ENCODE data around the gene DNAH7. TPM values are rescaled to one million over a fixed set of nuclear protein-coding genes. Genes with fewer than 3 reads are reported as not detected.
A peak's percentile ranks its signal among the peaks of the same experiment; 100 is the strongest.

The DNAH7 gene
- total and polyA plus RNA-seq, 2 donors (not counting 3 experiments of a cell fraction or from before 2014, with no cell fraction given), result 0.15 to 0.24 TPM

GRCh38 chr2:196099916-196100315 is 31.3 kb upstream of the DNAH7 start:
- no peaks in the 10 kb centered on the region for H4K20me1 ChIP-seq (replicated peaks; ENCODE audit: control insufficient read depth, extremely low read depth, insufficient read depth, low read length)
- H3K9me1 ChIP-seq (replicated peaks; ENCODE audit: control insufficient read depth, extremely low read depth, insufficient read depth, low read length), result no peaks in the 10 kb centered on the region
- no peaks in the 10 kb centered on the region for H3K79me2 ChIP-seq (ENCODE audit: control insufficient read depth, insufficient read depth, low read length)
- dilution Hi-C loops (cut with MboI; ENCODE audit: extremely low pct_ligation_motif_present, low sequenced_read_pairs), result no loop called here
- peaks cover 0 to 2% of the 10 kb centered on the region in 2 experiments for H3K27me3 ChIP-seq (ENCODE audit: control insufficient read depth in 2 of 2, insufficient read depth in 2 of 2, low read length in 2 of 2)
- peaks cover 6% of the 10 kb centered on the region for H3K4me1 ChIP-seq (ENCODE audit: control insufficient read depth, extremely low read depth, insufficient read depth, low read length)
- no peaks in the 10 kb centered on the region for H3K36me3 ChIP-seq (ENCODE audit: control insufficient read depth in 2 of 2, extremely low read depth in 1 of 2, insufficient read depth in 2 of 2, low read length in 2 of 2)
- FAIRE-seq, result peak; percentile 43
- no peak overlapping the region for H3K9ac ChIP-seq (replicated peaks; ENCODE audit: extremely low read depth, insufficient read depth, low read length)
- intact Hi-C loops (cut with micrococcal nuclease), result no loop called here
- DNase-seq (ENCODE audit: low read depth, low spot score), result peak; percentile 72
- H3K27ac ChIP-seq (ENCODE audit: insufficient read depth, low read depth, low read length), result no peak overlapping the region
- POLR2A ChIA-PET, result no interaction called here
- peak overlapping the region; percentile 56 for H2AFZ ChIP-seq (ENCODE audit: low read depth, low read length)
- peak overlapping the region; percentile 12 for H3K4me2 ChIP-seq (ENCODE audit: insufficient read depth, low read length)
- CTCF ChIA-PET, result no interaction called here
- H3K4me3 ChIP-seq (replicated peaks in 1 of 3; ENCODE audit: insufficient read depth in 1 of 3, low read depth in 1 of 3, low read length in 3 of 3), result no peak overlapping the region
- TF ChIP-seq JUN (IDR thresholded peaks at IDR 0.05; ENCODE audit: borderline replicate concordance, insufficient read depth, insufficient read length, low read depth) (peak; percentile 25), POLR2AphosphoS5 (IDR thresholded peaks at IDR 0.05; ENCODE audit: insufficient read depth, low read depth, low read length) (no peak)
- BruUV-seq (replicated peaks), result no TSS peak
- no peaks in the 10 kb centered on the region for H3K9me3 ChIP-seq (replicated peaks; ENCODE audit: control insufficient read depth, insufficient read depth, low read length)

- POLR2A ChIA-PET, result no interaction called here
- FAIRE-seq, result no peak
- BruUV-seq (replicated peaks), result no TSS peak
Observed at GRCh38 chr2:196097864-196098660, 29.4 kb upstream of the DNAH7 start.

More at GRCh38 chr2:196097864-196098660, 29.4 kb upstream of the DNAH7 start:
- CTCF ChIA-PET, result interaction anchor here (0.8 kb wide), 1 partner anchor 20 kb away, joined by 3 read pairs; no protein-coding TSS in a partner anchor
- Histone ChIP-seq H3K27ac (ENCODE audit: insufficient read depth, low read depth, low read length) (no peak overlapping the region), H3K27me3 (ENCODE audit: control insufficient read depth in 2 of 2, insufficient read depth in 2 of 2, low read length in 2 of 2) (peaks cover 0 to 2% of the 10 kb centered on the region in 2 experiments), H3K4me1 (ENCODE audit: control insufficient read depth, extremely low read depth, insufficient read depth, low read length) (peaks cover 6% of the 10 kb centered on the region), H3K9ac (replicated peaks; ENCODE audit: extremely low read depth, insufficient read depth, low read length) (no peak overlapping the region), H3K9me1 (replicated peaks; ENCODE audit: control insufficient read depth, extremely low read depth, insufficient read depth, low read length) (no peaks in the 10 kb centered on the region), H3K79me2 (ENCODE audit: control insufficient read depth, insufficient read depth, low read length) (no peaks in the 10 kb centered on the region), H3K4me3 (replicated peaks in 1 of 3; ENCODE audit: insufficient read depth in 1 of 3, low read depth in 1 of 3, low read length in 3 of 3) (no peak overlapping the region), H3K4me2 (ENCODE audit: insufficient read depth, low read length) (no peak overlapping the region), H2AFZ (ENCODE audit: low read depth, low read length) (no peak overlapping the region), H4K20me1 (replicated peaks; ENCODE audit: control insufficient read depth, extremely low read depth, insufficient read depth, low read length) (no peaks in the 10 kb centered on the region), H3K9me3 (replicated peaks; ENCODE audit: control insufficient read depth, insufficient read depth, low read length) (no peaks in the 10 kb centered on the region), H3K36me3 (ENCODE audit: control insufficient read depth in 2 of 2, extremely low read depth in 1 of 2, insufficient read depth in 2 of 2, low read length in 2 of 2) (no peaks in the 10 kb centered on the region)
- intact Hi-C loops (cut with micrococcal nuclease) (no loop called here), dilution Hi-C loops (cut with MboI; ENCODE audit: extremely low pct_ligation_motif_present, low sequenced_read_pairs) (no loop called here)
- TF ChIP-seq EZH2 (IDR thresholded peaks at IDR 0.05; ENCODE audit: borderline replicate concordance, low read depth, low read length, severe bottlenecking) (no peak), CTCF (IDR thresholded peaks at IDR 0.05; ENCODE audit: extremely low read depth in 1 of 2, insufficient read depth in 1 of 2, low read depth in 1 of 2, low read length in 2 of 2) (no peak), JUN (IDR thresholded peaks at IDR 0.05; ENCODE audit: borderline replicate concordance, insufficient read depth, insufficient read length, low read depth) (no peak), MYC (IDR thresholded peaks at IDR 0.05; ENCODE audit: low read depth, low read length) (no peak), POLR2A (IDR thresholded peaks at IDR 0.05; ENCODE audit: low read depth, low read length) (no peak), FOS (IDR thresholded peaks at IDR 0.05; ENCODE audit: borderline replicate concordance, insufficient read depth, low read length) (no peak), MAX (IDR thresholded peaks at IDR 0.05; ENCODE audit: insufficient read depth, insufficient read length) (no peak), POLR2AphosphoS5 (IDR thresholded peaks at IDR 0.05; ENCODE audit: insufficient read depth, low read depth, low read length) (no peak), GATA2 (IDR thresholded peaks at IDR 0.05; ENCODE audit: insufficient read depth, insufficient read length, low read depth, low read length) (no peak)
- no peak for DNase-seq (ENCODE audit: low read depth, low spot score)
